Skeletal muscle cell (primary cell): Measurements from ENCODE around the gene RELN.
"Not testable (repeated sequence)": the region's sequence is repeated elsewhere in the genome, so short reads cannot be mapped to it uniquely, and the experiment has no call there.

ENCODE experiments used
- DNase-seq: peaks from one replicate; pipeline ENCODE4 v3.0.0-alpha.2; 2010; ENCODE audit warnings: low read depth
- H3K4me3 ChIP-seq: 2 replicates; pipeline ENCODE4 v1.5.1; 2011; ENCODE audit warnings: low read depth, mild to moderate bottlenecking, control low read depth, low read length, moderate library complexity

RELN gene

GRCh38 chr7:103912891-103913605, 76.4 kb downstream of the RELN start:
- H3K4me3 ChIP-seq, result no peak overlapping the region
- DNase-seq, result no peak

- DNase-seq, result not testable (repeated sequence)
Measured at GRCh38 chr7:103911015-103911414, 78.4 kb downstream of the RELN start.

GRCh38 chr7:103905997-103906396, 83.5 kb downstream of the RELN start:
- no peak overlapping the region for H3K4me3 ChIP-seq
- DNase-seq, result no peak

More at GRCh38 chr7:103911015-103911414, 78.4 kb downstream of the RELN start:
- H3K4me3 ChIP-seq, result not testable (repeated sequence)

- no peak overlapping the region for H3K4me3 ChIP-seq
- no peak for DNase-seq
Measured at GRCh38 chr7:103902917-103903316, 86.5 kb downstream of the RELN start.

- H3K4me3 ChIP-seq, DNase-seq: not testable (repeated sequence)
Measured at GRCh38 chr7:103896826-103897225, 92.6 kb downstream of the RELN start.

GRCh38 chr7:103894656-103895596, 94.5 kb downstream of the RELN start:
- DNase-seq, result no peak
- no peak overlapping the region for H3K4me3 ChIP-seq

GRCh38 chr7:103893350-103893749, 96.1 kb downstream of the RELN start:
- no peak overlapping the region for H3K4me3 ChIP-seq
- no peak for DNase-seq

- DNase-seq, result no peak
- no peak overlapping the region for H3K4me3 ChIP-seq
Measured at GRCh38 chr7:103889451-103889850, 100.0 kb downstream of the RELN start.

GRCh38 chr7:103888603-103889153, 100.8 kb downstream of the RELN start:
- no peak overlapping the region for H3K4me3 ChIP-seq
- DNase-seq, result no peak

GRCh38 chr7:103887853-103888602, 101.4 kb downstream of the RELN start:
- no peak overlapping the region for H3K4me3 ChIP-seq
- DNase-seq, result no peak

- no peak overlapping the region for H3K4me3 ChIP-seq
- no peak for DNase-seq
Measured at GRCh38 chr7:103887050-103887449, 102.4 kb downstream of the RELN start.

GRCh38 chr7:103879928-103880600, 109.4 kb downstream of the RELN start:
- no peak overlapping the region for H3K4me3 ChIP-seq
- no peak for DNase-seq

- no peak overlapping the region for H3K4me3 ChIP-seq
- no peak for DNase-seq
Measured at GRCh38 chr7:103879411-103879810, 110.0 kb downstream of the RELN start.

- H3K4me3 ChIP-seq, result no peak overlapping the region
- no peak for DNase-seq
Measured at GRCh38 chr7:103877565-103877964, 111.9 kb downstream of the RELN start.

GRCh38 chr7:103875718-103876117, 113.7 kb downstream of the RELN start:
- no peak for DNase-seq
- no peak overlapping the region for H3K4me3 ChIP-seq

- H3K4me3 ChIP-seq, result no peak overlapping the region
Measured at GRCh38 chr7:103871473-103871872, 118.0 kb downstream of the RELN start.

GRCh38 chr7:103870664-103871063, 118.8 kb downstream of the RELN start:
- DNase-seq, result no peak
- no peak overlapping the region for H3K4me3 ChIP-seq

More at GRCh38 chr7:103871473-103871872, 118.0 kb downstream of the RELN start:
- no peak for DNase-seq

- H3K4me3 ChIP-seq, result no peak overlapping the region
Measured at GRCh38 chr7:103867874-103868273, 121.6 kb downstream of the RELN start.

GRCh38 chr7:103866919-103867318, 122.5 kb downstream of the RELN start:
- H3K4me3 ChIP-seq, result no peak overlapping the region
- DNase-seq, result no peak

More at GRCh38 chr7:103867874-103868273, 121.6 kb downstream of the RELN start:
- DNase-seq, result no peak
